Gastrocnemius medialis (tissue), 4 donors: ENCODE measurements around the gene TESK2. TPM values are rescaled to one million over a fixed set of nuclear protein-coding genes. Genes with fewer than 3 reads are reported as not detected.

Source experiments
- ATAC-seq, 2 donors: fragments of 150-250 bp; one replicate each; pipeline ENCODE4 v1.9.1; 2016
- DNase-seq, 2 donors: peaks; one replicate each; pipeline ENCODE4 v3.0.0-alpha.2; 2019
- H3K27ac ChIP-seq, 4 donors: fragments of 200-600 bp; sonication (generic); 1 replicate in 1 of 4; 2 replicates in 3 of 4; pipeline ENCODE4 v1.5.1; 2016 to 2018; ENCODE audit warnings: mild to moderate bottlenecking in 2 of 4, moderate library complexity in 1 of 4
- H3K27me3 ChIP-seq, 3 donors: fragments of 200-600 bp; sonication (generic) in 2 of 3; 1 replicate in 1 of 3; 2 replicates in 2 of 3; pipeline versions ENCODE4 v1.5.1 to v1.6.0; 2016 to 2019; ENCODE audit warnings: mild to moderate bottlenecking in 1 of 3, moderate library complexity in 1 of 3
- H3K36me3 ChIP-seq, 2 donors: fragments of 200-600 bp; sonication (generic) in 1 of 2; one replicate each; pipeline ENCODE4 v1.5.1; 2017 to 2018
- H3K4me1 ChIP-seq, 2 donors: fragments of 200-600 bp; sonication (generic) in 1 of 2; one replicate each; pipeline ENCODE4 v1.5.1; 2016 to 2017; ENCODE audit warnings: mild to moderate bottlenecking in 2 of 2
- H3K4me3 ChIP-seq, 4 donors: fragments of 200-600 bp; sonication (generic) in 3 of 4; 1 replicate in 1 of 4; 2 replicates in 3 of 4; pipeline ENCODE4 v1.5.1; 2016 to 2019; ENCODE audit warnings: mild to moderate bottlenecking in 2 of 4
- H3K9me3 ChIP-seq, 3 donors: fragments of 200-600 bp; sonication (generic) in 2 of 3; 1 replicate in 1 of 3; 2 replicates in 2 of 3; pipeline ENCODE4 v1.5.1; 2016 to 2019
- CTCF ChIP-seq, 5 experiments: fragments of 450-650 bp in 3 of 5; fragments of 200-600 bp in 2 of 5; sonication (generic) in 2 of 5; IDR thresholded peaks in 4 of 5; conservative IDR thresholded peaks in 1 of 5; 1 replicate in 4 of 5; 2 replicates in 1 of 5; pipeline ENCODE4 v1.5.1; 2016 to 2019; ENCODE audit warnings: antibody characterized with exemption in 5 of 5, mild to moderate bottlenecking in 3 of 5, moderate library complexity in 3 of 5
- POLR2A ChIP-seq, 2 donors: fragments of 450-650 bp; IDR thresholded peaks; one replicate each; pipeline ENCODE4 v1.6.1; 2017; ENCODE audit warnings: antibody characterized with exemption in 2 of 2, mild to moderate bottlenecking in 2 of 2, moderate library complexity in 2 of 2
- in situ Hi-C, 4 donors: fragments of 200-750 bp; cut with MboI; loops; one replicate each; pipeline versions ENCODE4 v1.15.0 to v1.8.0; 2017; ENCODE audit warnings: low sequenced_read_pairs in 4 of 4
- intact Hi-C: fragments of 100-400 bp; cut with DNase I; formaldehyde crosslinking; loops from one replicate; pipeline ENCODE4 v1.15.1; 2023; ENCODE audit warnings: low total_unique reads
- total RNA-seq, 4 donors: library from RNA; depleted of rRNA; stranded (reverse); fragments of >200 nt; gene quantifications; one replicate each; pipeline versions ENCODE4 v1.1.0 to v1.2.3, GENCODE V29; 2016

TESK2 gene
- total RNA-seq, 4 donors from 2014 or later = 3.4 to 5.8 (median 4.5) TPM

GRCh38 chr1:45448357-45448756, 42.6 kb downstream of the TESK2 start:
- intact Hi-C loops = no loop called here
- Histone ChIP-seq H3K27ac (no peak overlapping the region), H3K36me3 (no peaks in the 10 kb centered on the region), H3K27me3 (no peaks in the 10 kb centered on the region), H3K4me3 (no peak overlapping the region), H3K9me3 (no peaks in the 10 kb centered on the region), H3K4me1 (no peaks in the 10 kb centered on the region)
- TF ChIP-seq POLR2A (IDR thresholded peaks at IDR 0.05) = no peak
- TF ChIP-seq CTCF (IDR thresholded peaks at IDR 0.05 in 4 of 5, conservative IDR thresholded peaks at IDR 0.05 in 1 of 5) = no peak
- in situ Hi-C loops = no loop called here
- ATAC-seq (no peak), DNase-seq (no peak)

DNA sequence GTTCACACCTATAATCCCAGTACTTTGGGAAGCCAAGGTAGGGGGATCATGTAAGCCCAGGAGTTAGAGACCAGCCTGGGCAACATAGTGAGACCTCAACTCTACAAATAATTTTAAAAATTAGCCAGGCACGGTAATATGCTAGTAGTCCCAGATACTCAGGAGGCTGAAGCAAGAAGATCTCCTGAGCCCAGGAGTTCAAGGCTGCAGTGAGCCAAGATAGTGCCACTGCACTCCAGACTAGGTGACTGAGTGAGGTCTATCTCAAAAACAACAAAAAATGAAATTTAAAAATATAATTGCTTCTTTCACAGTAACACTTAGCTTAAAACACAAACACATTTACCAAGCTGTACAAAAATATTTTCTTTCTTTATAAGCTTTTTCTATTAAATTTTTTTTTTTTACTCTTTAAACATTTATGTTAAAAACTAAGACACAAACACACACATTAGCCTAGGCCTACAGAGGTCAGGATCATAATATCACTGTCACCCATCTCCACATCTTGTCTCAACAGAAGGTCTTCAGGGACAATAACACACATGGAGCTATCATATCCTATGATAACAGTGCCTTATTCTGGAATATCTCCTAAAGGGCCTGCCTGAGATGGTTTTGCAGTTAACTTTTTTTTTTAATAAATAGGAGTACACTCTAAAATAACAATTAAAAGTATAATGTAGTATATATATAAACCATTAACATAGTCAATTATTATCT, 43.9 kb downstream of the TESK2 start:
- Histone ChIP-seq H3K36me3 (no peaks in the 10 kb centered on the region), H3K27ac (no peak overlapping the region), H3K4me1 (peaks cover 0 to 4% of the 10 kb centered on the region in 2 donors), H3K27me3 (no peaks in the 10 kb centered on the region), H3K9me3 (no peaks in the 10 kb centered on the region), H3K4me3 (no peak overlapping the region)
- in situ Hi-C loops = no loop called here
- intact Hi-C loops = no loop called here
- DNase-seq = no peak
- ATAC-seq = no peak
- no peak for TF ChIP-seq POLR2A (IDR thresholded peaks at IDR 0.05)
- TF ChIP-seq CTCF (IDR thresholded peaks at IDR 0.05 in 4 of 5, conservative IDR thresholded peaks at IDR 0.05 in 1 of 5) = no peak

GRCh38 chr1:45446530-45446929, 44.4 kb downstream of the TESK2 start:
- Histone ChIP-seq H3K27ac (no peak overlapping the region), H3K9me3 (no peaks in the 10 kb centered on the region), H3K4me3 (no peak overlapping the region), H3K4me1 (peaks cover 0 to 6% of the 10 kb centered on the region in 2 donors), H3K27me3 (no peaks in the 10 kb centered on the region), H3K36me3 (no peaks in the 10 kb centered on the region)
- intact Hi-C loops (no loop called here), in situ Hi-C loops (no loop called here)
- DNase-seq (no peak), ATAC-seq (no peak)
- no peak for TF ChIP-seq CTCF (IDR thresholded peaks at IDR 0.05 in 4 of 5, conservative IDR thresholded peaks at IDR 0.05 in 1 of 5)
- no peak for TF ChIP-seq POLR2A (IDR thresholded peaks at IDR 0.05)

DNA sequence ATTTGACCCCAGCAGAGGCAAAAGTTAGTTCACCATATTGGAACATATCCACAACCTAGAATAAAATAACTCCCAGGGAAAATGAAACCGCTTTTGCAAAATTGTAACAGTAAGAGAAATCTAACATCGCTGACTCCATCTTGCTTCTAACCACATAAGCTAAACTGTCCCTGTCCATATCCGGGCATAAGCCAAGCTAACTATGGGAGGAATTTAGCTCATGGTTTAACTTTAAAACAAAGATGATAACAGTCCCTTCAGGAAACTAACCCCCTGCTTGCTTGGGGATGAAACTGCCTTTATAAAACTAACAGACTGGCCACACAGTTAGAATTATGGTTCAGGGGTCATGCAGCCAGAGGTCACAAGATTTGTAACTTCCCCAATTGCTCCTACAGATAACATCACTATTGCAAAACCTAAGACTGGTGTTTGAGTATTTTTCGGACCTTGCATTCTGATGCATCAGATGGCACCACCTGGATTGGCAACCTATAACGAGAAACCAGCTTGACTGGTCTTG, 46.3 kb downstream of the TESK2 start:
- intact Hi-C loops = no loop called here
- no peak for ATAC-seq

More for the DNA sequence above, 46.3 kb downstream of the TESK2 start:
- in situ Hi-C loops = no loop called here
- no peaks in the 10 kb centered on the region for H3K36me3 ChIP-seq
- no peak overlapping the region for H3K27ac ChIP-seq
- H3K4me1 ChIP-seq = peaks cover 0 to 6% of the 10 kb centered on the region in 2 donors
- no peak for TF ChIP-seq POLR2A (IDR thresholded peaks at IDR 0.05)
- TF ChIP-seq CTCF (IDR thresholded peaks at IDR 0.05 in 4 of 5, conservative IDR thresholded peaks at IDR 0.05 in 1 of 5) = no peak
- no peaks in the 10 kb centered on the region for H3K9me3 ChIP-seq
- H3K27me3 ChIP-seq = no peaks in the 10 kb centered on the region
- H3K4me3 ChIP-seq = no peak overlapping the region
- DNase-seq = no peak
